ENCODE data around the gene ARHGAP23. TPM values are rescaled to one million over a fixed set of nuclear protein-coding genes. Genes with fewer than 3 reads are reported as not detected.

The ARHGAP23 gene
- total and polyA plus RNA-seq, 2 experiments from 2014 or later: 21.4 to 150 TPM

DNA sequence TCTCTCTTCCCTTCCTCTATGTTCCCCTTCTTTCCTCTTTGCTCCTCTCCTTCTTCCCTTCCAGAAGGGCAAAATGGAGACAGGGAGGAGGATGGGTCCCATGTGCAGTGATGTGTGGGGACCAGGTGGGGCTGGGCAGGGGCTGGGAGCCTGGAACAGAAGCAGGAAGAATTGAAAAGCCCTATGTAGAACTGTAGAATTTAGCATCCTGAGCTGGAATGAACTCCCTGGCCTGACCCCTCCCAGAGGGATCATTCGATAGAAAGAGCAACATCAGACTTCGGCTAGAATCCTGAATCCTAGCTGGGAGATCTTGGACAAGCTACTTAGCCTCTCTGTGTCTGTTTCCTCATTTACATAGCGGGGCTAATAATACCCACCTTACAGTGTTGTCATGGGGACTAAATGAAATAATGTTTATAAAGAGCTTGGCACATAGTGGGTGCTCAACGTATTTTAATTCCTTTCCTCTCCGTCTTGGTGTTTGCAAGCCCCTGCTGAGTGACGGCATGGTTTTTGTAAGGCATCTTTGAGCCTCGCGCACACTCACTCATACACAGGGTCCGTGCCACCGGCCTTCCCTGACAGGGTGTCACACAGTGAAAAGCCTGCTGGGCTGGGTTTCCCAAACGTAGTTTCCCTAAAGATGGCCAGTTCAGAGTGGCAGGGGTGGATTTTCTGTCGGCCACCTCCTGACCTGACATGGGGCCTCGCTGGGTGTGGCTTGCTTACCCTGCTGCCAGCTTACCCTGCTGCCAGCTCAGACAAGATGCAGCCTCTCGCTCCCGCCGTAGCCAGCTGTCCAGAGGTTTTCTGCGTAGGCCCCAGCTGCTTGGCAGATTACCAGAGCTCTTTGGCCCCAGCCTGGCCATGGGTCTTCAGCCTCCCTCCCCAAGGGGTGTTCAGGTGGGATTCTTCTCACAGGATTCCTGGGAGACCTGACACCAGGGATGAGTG, 6.1 kb upstream of the ARHGAP23 start:
- Histone ChIP-seq H3K79me2 (replicated peaks; ENCODE audit: insufficient read depth) (peaks cover 28% of the 10 kb centered on the region; the same call in 1 of the 2 replicates), H3K4me2 (peak overlapping the region; percentile 84), H2AFZ (no peak overlapping the region), H4K20me1 (replicated peaks; ENCODE audit: insufficient read depth) (no peaks in the 10 kb centered on the region), H3K4me3 (peak overlapping the region; percentile 70; the same call in 1 of the 2 replicates), H3K9me2 (ENCODE audit: insufficient read depth) (no peaks in the 10 kb centered on the region), H3K27ac (ENCODE audit: low read depth) (peak overlapping the region; percentile 58; the same call in 1 of the 2 replicates), H3K4me1 (ENCODE audit: insufficient read depth) (peaks cover 74% of the 10 kb centered on the region), H3F3A (replicated peaks; ENCODE audit: low read depth) (peaks cover 25% of the 10 kb centered on the region; the same call in 1 of the 2 replicates), H3K36me3 (ENCODE audit: insufficient read depth) (no peaks in the 10 kb centered on the region), H3K27me3 (ENCODE audit: insufficient read depth) (peaks cover 19% of the 10 kb centered on the region)
- H3K4me3 Mint-ChIP-seq: peak overlapping the region; percentile 80; the same call in 1 of the 3 replicates
- H3K27me3 Mint-ChIP-seq (ENCODE audit: insufficient read depth, low read depth, poor library complexity): peaks cover 50% of the 10 kb centered on the region
- peaks cover 86% of the 10 kb centered on the region for H3K4me1 Mint-ChIP-seq
- H3K9me3 Mint-ChIP-seq: no peaks in the 10 kb centered on the region; the same call in 2 of the 3 replicates
- H3K27ac Mint-ChIP-seq: no peak overlapping the region
- ATAC-seq (no peak), DNase-seq (ENCODE audit: low spot score) (no peak)
- TF ChIP-seq ZNF114 (CRISPR knock-in tag; IDR thresholded peaks at IDR 0.05) (no peak), CREB1 (CRISPR knock-in tag; IDR thresholded peaks at IDR 0.05; ENCODE audit: low read depth) (no peak), NANOG (IDR thresholded peaks at IDR 0.05; ENCODE audit: borderline replicate concordance) (no peak), EZH2phosphoT487 (IDR thresholded peaks at IDR 0.05; ENCODE audit: unreplicated experiment) (no peak), EZH2 (IDR thresholded peaks at IDR 0.05; ENCODE audit: low read depth, unreplicated experiment) (no peak), POLR2AphosphoS5 (IDR thresholded peaks at IDR 0.05; ENCODE audit: low read depth) (no peak), ZNF462 (CRISPR knock-in tag; IDR thresholded peaks at IDR 0.05) (no peak), ZNF331 (CRISPR knock-in tag; IDR thresholded peaks at IDR 0.05; ENCODE audit: low read depth) (no peak), CTCF (conservative IDR thresholded peaks at IDR 0.05; ENCODE audit: low read depth in 2 of 2) (no peak), STAT1 (IDR thresholded peaks at IDR 0.05; ENCODE audit: unreplicated experiment) (no peak)
- TF ChIP-seq, protein P1, sequence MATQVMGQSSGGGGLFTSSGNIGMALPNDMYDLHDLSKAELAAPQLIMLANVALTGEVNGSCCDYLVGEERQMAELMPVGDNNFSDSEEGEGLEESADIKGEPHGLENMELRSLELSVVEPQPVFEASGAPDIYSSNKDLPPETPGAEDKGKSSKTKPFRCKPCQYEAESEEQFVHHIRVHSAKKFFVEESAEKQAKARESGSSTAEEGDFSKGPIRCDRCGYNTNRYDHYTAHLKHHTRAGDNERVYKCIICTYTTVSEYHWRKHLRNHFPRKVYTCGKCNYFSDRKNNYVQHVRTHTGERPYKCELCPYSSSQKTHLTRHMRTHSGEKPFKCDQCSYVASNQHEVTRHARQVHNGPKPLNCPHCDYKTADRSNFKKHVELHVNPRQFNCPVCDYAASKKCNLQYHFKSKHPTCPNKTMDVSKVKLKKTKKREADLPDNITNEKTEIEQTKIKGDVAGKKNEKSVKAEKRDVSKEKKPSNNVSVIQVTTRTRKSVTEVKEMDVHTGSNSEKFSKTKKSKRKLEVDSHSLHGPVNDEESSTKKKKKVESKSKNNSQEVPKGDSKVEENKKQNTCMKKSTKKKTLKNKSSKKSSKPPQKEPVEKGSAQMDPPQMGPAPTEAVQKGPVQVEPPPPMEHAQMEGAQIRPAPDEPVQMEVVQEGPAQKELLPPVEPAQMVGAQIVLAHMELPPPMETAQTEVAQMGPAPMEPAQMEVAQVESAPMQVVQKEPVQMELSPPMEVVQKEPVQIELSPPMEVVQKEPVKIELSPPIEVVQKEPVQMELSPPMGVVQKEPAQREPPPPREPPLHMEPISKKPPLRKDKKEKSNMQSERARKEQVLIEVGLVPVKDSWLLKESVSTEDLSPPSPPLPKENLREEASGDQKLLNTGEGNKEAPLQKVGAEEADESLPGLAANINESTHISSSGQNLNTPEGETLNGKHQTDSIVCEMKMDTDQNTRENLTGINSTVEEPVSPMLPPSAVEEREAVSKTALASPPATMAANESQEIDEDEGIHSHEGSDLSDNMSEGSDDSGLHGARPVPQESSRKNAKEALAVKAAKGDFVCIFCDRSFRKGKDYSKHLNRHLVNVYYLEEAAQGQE (IDR thresholded peaks at IDR 0.05; ENCODE audit: unreplicated experiment): no peak
- H3K36me3 Mint-ChIP-seq (ENCODE audit: low read depth): peaks cover 5% of the 10 kb centered on the region; the same call in 2 of the 3 replicates

All from GM23338 (cell line).